ENCODE measurements around the gene CTH. TPM values are rescaled to one million over a fixed set of nuclear protein-coding genes. Genes with fewer than 3 reads are reported as not detected.

CTH gene
- total and polyA plus RNA-seq, 2 of the 13 experiments (the other 11 are each of a cell fraction or from before 2014, with no cell fraction given) = 8.7 to 19.7 TPM

DNA sequence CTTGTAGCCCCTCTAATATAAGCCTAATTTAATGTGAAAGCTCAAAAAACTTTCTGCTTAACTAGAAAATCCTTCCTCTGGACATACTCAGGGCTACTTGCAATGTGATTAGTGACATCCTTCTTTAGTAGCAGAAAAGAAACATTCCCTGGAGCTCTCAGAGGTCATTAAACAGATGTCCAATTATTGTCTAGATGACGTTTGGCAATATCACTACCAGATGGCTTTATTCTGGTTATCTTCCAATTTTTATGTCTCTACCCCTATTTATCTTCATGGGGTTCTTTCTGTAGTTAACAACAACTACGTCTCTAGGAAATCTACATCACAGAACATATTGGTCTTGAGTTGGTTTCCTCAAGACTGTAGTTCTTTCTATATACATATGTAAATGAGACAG, 44.2 kb downstream of the CTH start (continued):
- TF ChIP-seq, protein P1, sequence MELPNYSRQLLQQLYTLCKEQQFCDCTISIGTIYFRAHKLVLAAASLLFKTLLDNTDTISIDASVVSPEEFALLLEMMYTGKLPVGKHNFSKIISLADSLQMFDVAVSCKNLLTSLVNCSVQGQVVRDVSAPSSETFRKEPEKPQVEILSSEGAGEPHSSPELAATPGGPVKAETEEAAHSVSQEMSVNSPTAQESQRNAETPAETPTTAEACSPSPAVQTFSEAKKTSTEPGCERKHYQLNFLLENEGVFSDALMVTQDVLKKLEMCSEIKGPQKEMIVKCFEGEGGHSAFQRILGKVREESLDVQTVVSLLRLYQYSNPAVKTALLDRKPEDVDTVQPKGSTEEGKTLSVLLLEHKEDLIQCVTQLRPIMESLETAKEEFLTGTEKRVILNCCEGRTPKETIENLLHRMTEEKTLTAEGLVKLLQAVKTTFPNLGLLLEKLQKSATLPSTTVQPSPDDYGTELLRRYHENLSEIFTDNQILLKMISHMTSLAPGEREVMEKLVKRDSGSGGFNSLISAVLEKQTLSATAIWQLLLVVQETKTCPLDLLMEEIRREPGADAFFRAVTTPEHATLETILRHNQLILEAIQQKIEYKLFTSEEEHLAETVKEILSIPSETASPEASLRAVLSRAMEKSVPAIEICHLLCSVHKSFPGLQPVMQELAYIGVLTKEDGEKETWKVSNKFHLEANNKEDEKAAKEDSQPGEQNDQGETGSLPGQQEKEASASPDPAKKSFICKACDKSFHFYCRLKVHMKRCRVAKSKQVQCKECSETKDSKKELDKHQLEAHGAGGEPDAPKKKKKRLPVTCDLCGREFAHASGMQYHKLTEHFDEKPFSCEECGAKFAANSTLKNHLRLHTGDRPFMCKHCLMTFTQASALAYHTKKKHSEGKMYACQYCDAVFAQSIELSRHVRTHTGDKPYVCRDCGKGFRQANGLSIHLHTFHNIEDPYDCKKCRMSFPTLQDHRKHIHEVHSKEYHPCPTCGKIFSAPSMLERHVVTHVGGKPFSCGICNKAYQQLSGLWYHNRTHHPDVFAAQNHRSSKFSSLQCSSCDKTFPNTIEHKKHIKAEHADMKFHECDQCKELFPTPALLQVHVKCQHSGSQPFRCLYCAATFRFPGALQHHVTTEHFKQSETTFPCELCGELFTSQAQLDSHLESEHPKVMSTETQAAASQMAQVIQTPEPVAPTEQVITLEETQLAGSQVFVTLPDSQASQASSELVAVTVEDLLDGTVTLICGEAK (IDR thresholded peaks at IDR 0.05) = no peak
- TF ChIP-seq, protein P1 (CRISPR knock-in tag; IDR thresholded peaks at IDR 0.05) = no peak
- no peak for TF ChIP-seq TBL1XR1 (IDR thresholded peaks at IDR 0.05; ENCODE audit: borderline replicate concordance, low read length, partially characterized antibody)
- TF ChIP-seq ZNF256 (CRISPR knock-in tag; conservative IDR thresholded peaks at IDR 0.05) = no peak
- TF ChIP-seq NRL (CRISPR knock-in tag; IDR thresholded peaks at IDR 0.05; ENCODE audit: borderline replicate concordance) = no peak

Data from HepG2 (cell line).